K562 (cell line): ENCODE data around the gene HNF4A. TPM values are rescaled to one million over a fixed set of nuclear protein-coding genes. Genes with fewer than 3 reads are reported as not detected.

Experiments
- FOXJ2 ChIP-seq: fragments of 200-800 bp; sonication (Bioruptor generic); IDR thresholded peaks from 2 replicates; pipeline ENCODE4 v1.6.1; 2016; ENCODE audit warnings: missing genetic modification characterization, missing compliant biosample characterization
- IRF2 ChIP-seq: sonication (generic); formaldehyde crosslinking; IDR thresholded peaks from 2 replicates; pipeline ENCODE4 v1.8.1; 2022; ENCODE audit warnings: mild to moderate bottlenecking, missing genetic modification reagents
- KLF10 ChIP-seq: fragments of 250-450 bp; sonication (Bioruptor Pico); IDR thresholded peaks from 2 replicates; pipeline ENCODE4 v1.6.1; 2021; ENCODE audit warnings: matching md5 sums
- ZBTB40 ChIP-seq, 2 experiments: fragments of 450-650 bp in 1 of 2; sonication (generic) in 1 of 2; formaldehyde crosslinking in 1 of 2; IDR thresholded peaks; 2 replicates each; pipeline versions ENCODE4 v1.7.1 to v1.9.0; 2016 to 2022; ENCODE audit warnings: inconsistent platforms in 1 of 2, mild to moderate bottlenecking in 1 of 2, missing genetic modification reagents in 1 of 2
- ZNF584 ChIP-seq: fragments of 200-800 bp; sonication (Bioruptor generic); IDR thresholded peaks from 2 replicates; pipeline ENCODE4 v1.6.1; 2016; ENCODE audit warnings: low read depth, mild to moderate bottlenecking, missing genetic modification characterization, missing compliant biosample characterization
- polyA plus RNA-seq, 8 experiments: library from polyadenylated mRNA; depleted of rRNA in 4 of 8; stranded (reverse) in 5 of 8; unstranded in 3 of 8; fragments of >200 nt; fragmentation: Nextera tagmentation in 2 of 8; fragmentation: Illumina TruSeq in 1 of 8; extraction: Ambion mirVana in 2 of 8; extraction: Trizol in 1 of 8; gene quantifications; 2 replicates each; pipeline versions ENCODE4 v1.2.1 to v1.2.3, GENCODE V29; 2011 to 2014; ENCODE audit warnings: inconsistent platforms in 1 of 8, missing spikeins in 1 of 8
- total RNA-seq, 7 experiments: library from RNA; depleted of rRNA in 6 of 7; stranded (reverse); fragments of >200 nt in 6 of 7; fragmentation: Illumina TruSeq in 2 of 7; extraction: Trizol in 2 of 7; gene quantifications; 2 replicates each; pipeline versions ENCODE4 v1.2.1 to v1.2.3, GENCODE V29; 2011 to 2021; ENCODE audit warnings: low replicate concordance in 1 of 7
- TF ChIP-seq, protein P1 (sequence below): fragments of 250-450 bp; sonication (Bioruptor Pico); IDR thresholded peaks from 2 replicates; pipeline ENCODE4 v1.5.0; 2020; ENCODE audit warnings: mild to moderate bottlenecking

HNF4A gene
- total and polyA plus RNA-seq, 9 of the 15 experiments (the other 6 are each of a cell fraction or from before 2014, with no cell fraction given): 0.03 to 0.27 (median 0.08) TPM; not detected in 5

- TF ChIP-seq, protein P1, sequence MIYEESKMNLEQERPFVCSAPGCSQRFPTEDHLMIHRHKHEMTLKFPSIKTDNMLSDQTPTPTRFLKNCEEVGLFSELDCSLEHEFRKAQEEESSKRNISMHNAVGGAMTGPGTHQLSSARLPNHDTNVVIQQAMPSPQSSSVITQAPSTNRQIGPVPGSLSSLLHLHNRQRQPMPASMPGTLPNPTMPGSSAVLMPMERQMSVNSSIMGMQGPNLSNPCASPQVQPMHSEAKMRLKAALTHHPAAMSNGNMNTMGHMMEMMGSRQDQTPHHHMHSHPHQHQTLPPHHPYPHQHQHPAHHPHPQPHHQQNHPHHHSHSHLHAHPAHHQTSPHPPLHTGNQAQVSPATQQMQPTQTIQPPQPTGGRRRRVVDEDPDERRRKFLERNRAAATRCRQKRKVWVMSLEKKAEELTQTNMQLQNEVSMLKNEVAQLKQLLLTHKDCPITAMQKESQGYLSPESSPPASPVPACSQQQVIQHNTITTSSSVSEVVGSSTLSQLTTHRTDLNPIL (CRISPR knock-in tag): no peak
- TF ChIP-seq KLF10 (CRISPR knock-in tag) (no peak), IRF2 (CRISPR knock-in tag) (no peak), ZBTB40 (IDR thresholded peaks at IDR 0.05) (no peak), ZBTB40 (CRISPR knock-in tag; IDR thresholded peaks at IDR 0.05) (no peak), ZNF584 (CRISPR knock-in tag) (no peak), FOXJ2 (tag) (no peak)
Measured at GRCh38 chr20:44356353-44356723, 839 bp downstream of the HNF4A start (continued).
